Stomach (tissue), 9 donors: ENCODE results near the gene FHOD3. TPM values are rescaled to one million over a fixed set of nuclear protein-coding genes. Genes with fewer than 3 reads are reported as not detected.
"Not testable (repeated sequence)": the region's sequence is repeated elsewhere in the genome, so short reads cannot be mapped to it uniquely, and the experiment has no call there.

Source experiments
- DNase-seq, 2 donors: peaks; one replicate each; pipeline versions ENCODE4 v3.0.0 to v3.0.0-alpha.2; 2013 to 2019
- H3K27ac ChIP-seq, 5 donors: fragments of 200-600 bp in 4 of 5; sonication (generic) in 4 of 5; one replicate each; pipeline ENCODE4 v1.5.1; 2013 to 2019; ENCODE audit warnings: mild to moderate bottlenecking in 1 of 5, moderate library complexity in 1 of 5
- H3K27me3 ChIP-seq, 3 donors: fragments of 200-600 bp; sonication (generic); one replicate each; pipeline ENCODE4 v1.5.1; 2017 to 2019; ENCODE audit warnings: mixed run types in 1 of 3
- H3K36me3 ChIP-seq, 4 donors: fragments of 200-600 bp; sonication (generic); 1 replicate in 3 of 4; 2 replicates in 1 of 4; pipeline ENCODE4 v1.5.1; 2016 to 2019
- H3K4me1 ChIP-seq, 4 donors: fragments of 200-600 bp; sonication (generic); one replicate each; pipeline ENCODE4 v1.5.1; 2016 to 2019
- H3K4me3 ChIP-seq, 4 donors: fragments of 200-600 bp; sonication (generic) in 3 of 4; one replicate each; pipeline ENCODE4 v1.5.1; 2016 to 2019; ENCODE audit warnings: mild to moderate bottlenecking in 1 of 4
- H3K9me3 ChIP-seq, 4 donors: fragments of 200-600 bp; sonication (generic); one replicate each; pipeline ENCODE4 v1.5.1; 2016 to 2019
- CTCF ChIP-seq, 7 experiments: fragments of 450-650 bp in 4 of 7; fragments of 200-600 bp in 3 of 7; sonication (generic) in 3 of 7; IDR thresholded peaks; one replicate each; pipeline ENCODE4 v1.5.1; 2016 to 2019; ENCODE audit warnings: antibody characterized with exemption in 7 of 7, control low read depth in 2 of 7, mild to moderate bottlenecking in 1 of 7
- EP300 ChIP-seq: sonication (generic); formaldehyde crosslinking; IDR thresholded peaks from one replicate; pipeline ENCODE4 v1.6.1; 2017; ENCODE audit warnings: antibody characterized with exemption
- POLR2A ChIP-seq, 4 donors: fragments of 450-650 bp; IDR thresholded peaks; one replicate each; pipeline ENCODE4 v1.6.1; 2016; ENCODE audit warnings: antibody characterized with exemption in 4 of 4, control low read depth in 2 of 4, mild to moderate bottlenecking in 1 of 4, moderate library complexity in 1 of 4
- POLR2AphosphoS5 ChIP-seq, 3 donors: sonication (generic); formaldehyde crosslinking; IDR thresholded peaks; one replicate each; pipeline ENCODE4 v1.6.1; 2016; ENCODE audit warnings: antibody characterized with exemption in 3 of 3
- WGBS, 5 donors: extraction: QIAGEN DNeasy Blood & Tissue Kit in 3 of 5; methylation state at CpG; one replicate each; pipeline versions ENCODE4 v1.1.5 to v1.1.7; 2013 to 2018; 5-methylcytosine and 5-hydroxymethylcytosine counted together
- intact Hi-C: fragments of 100-400 bp; cut with DNase I; formaldehyde crosslinking; loops from one replicate; pipeline ENCODE4 v1.15.1; 2023; ENCODE audit warnings: low total_unique reads
- polyA plus RNA-seq, 3 donors: library from polyadenylated mRNA; stranded (reverse); fragments of 200-250 nt; gene quantifications; one replicate each; pipeline ENCODE4 v1.2.3, GENCODE V29; 2013
- total RNA-seq, 5 donors: library from RNA; depleted of rRNA; stranded (reverse); fragments of >200 nt; gene quantifications; one replicate each; pipeline versions ENCODE4 v1.1.0 to v1.2.3, GENCODE V29; 2014 to 2016
- donor health status: healthy with polysubstance abuse.
- donor health status: Bipolar disorder and iron deficiency.
- donor health status: healthy.

Gene FHOD3
- total and polyA plus RNA-seq, 8 donors, result under 0.01 to 9.1 (median 4.6) TPM

GRCh38 chr18:36813101-36813775, 515.7 kb downstream of the FHOD3 start:
- Histone ChIP-seq H3K27me3 (no peaks in the 10 kb centered on the region), H3K27ac (peak overlapping the region in 1 of 5 donors; percentile 16), H3K4me1 (peaks cover 3 to 14% (median 8%) of the 10 kb centered on the region in 4 donors), H3K9me3 (no peaks in the 10 kb centered on the region), H3K4me3 (no peak overlapping the region), H3K36me3 (peaks cover 0 to 49% (median 32%) of the 10 kb centered on the region in 4 donors)
- WGBS, 5 donors, result 84 to 88% (median 85%) methylated on average over 4 of the region's 4 CpGs
- DNase-seq, result no peak
- no peak for TF ChIP-seq CTCF (IDR thresholded peaks at IDR 0.05)
- TF ChIP-seq EP300, result no peak
- TF ChIP-seq POLR2A (IDR thresholded peaks at IDR 0.05), result no peak
- TF ChIP-seq POLR2AphosphoS5 (IDR thresholded peaks at IDR 0.05), result no peak
- intact Hi-C loops, result no loop called here

DNA sequence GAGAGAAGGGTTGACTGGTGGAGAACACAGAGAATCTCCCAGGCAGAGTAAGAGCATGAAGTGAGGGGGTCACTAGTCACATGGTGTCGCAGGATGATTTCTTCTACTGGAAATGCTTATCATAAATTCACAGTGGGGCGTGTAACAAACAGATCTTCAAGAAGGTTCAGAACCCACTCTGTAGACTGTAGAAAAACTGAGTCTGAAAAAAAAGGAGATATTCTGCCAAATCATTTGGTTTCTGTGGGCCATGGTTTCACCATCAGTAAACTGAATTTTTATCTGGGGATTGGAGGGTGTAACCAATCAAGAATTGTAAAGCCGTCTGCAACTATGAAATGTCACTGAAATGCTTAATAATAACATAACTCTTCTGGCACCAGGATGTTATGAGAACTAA, 516.3 kb downstream of the FHOD3 start:
- DNase-seq, result no peak
- H3K27me3 ChIP-seq, result no peaks in the 10 kb centered on the region
- peaks cover 0 to 54% (median 37%) of the 10 kb centered on the region in 4 donors for H3K36me3 ChIP-seq
- peaks cover 3 to 14% (median 8%) of the 10 kb centered on the region in 4 donors for H3K4me1 ChIP-seq
- no peak overlapping the region for H3K4me3 ChIP-seq
- TF ChIP-seq EP300 (no peak), POLR2AphosphoS5 (IDR thresholded peaks at IDR 0.05) (no peak), CTCF (IDR thresholded peaks at IDR 0.05) (no peak)
- intact Hi-C loops, result no loop called here
- no peak overlapping the region for H3K27ac ChIP-seq
- 81 to 95% (median 87%) methylated on average over 3 of the region's 3 CpGs for WGBS, 5 donors
- no peaks in the 10 kb centered on the region for H3K9me3 ChIP-seq

- H3K4me1 ChIP-seq, result peaks cover 0 to 9% (median 5%) of the 10 kb centered on the region in 4 donors
- H3K9me3 ChIP-seq, result no peaks in the 10 kb centered on the region
- H3K27me3 ChIP-seq, result no peaks in the 10 kb centered on the region
- no peak overlapping the region for H3K27ac ChIP-seq
- intact Hi-C loops, result no loop called here
- WGBS, 5 donors, result 0 to 25% (median 24%) methylated on average over 1 of the region's 1 CpG
- peak in 1 of 2 donors; percentile 13 for DNase-seq
- no peak for TF ChIP-seq POLR2A (IDR thresholded peaks at IDR 0.05)
- TF ChIP-seq POLR2AphosphoS5 (IDR thresholded peaks at IDR 0.05), result no peak
- no peak for TF ChIP-seq EP300
- TF ChIP-seq CTCF (IDR thresholded peaks at IDR 0.05), result no peak
- H3K36me3 ChIP-seq, result peaks cover 0 to 55% (median 39%) of the 10 kb centered on the region in 4 donors
- no peak overlapping the region for H3K4me3 ChIP-seq
Measured at GRCh38 chr18:36814994-36815393, 517.5 kb downstream of the FHOD3 start.

- H3K4me3 ChIP-seq, H3K9me3 ChIP-seq, H3K4me1 ChIP-seq, H3K27me3 ChIP-seq, H3K27ac ChIP-seq, DNase-seq, intact Hi-C loops: not testable (repeated sequence)
- H3K36me3 ChIP-seq, result peaks cover 0 to 49% (median 37%) of the 10 kb centered on the region in 4 donors
Measured at GRCh38 chr18:36816096-36816495, 518.6 kb downstream of the FHOD3 start.

DNA sequence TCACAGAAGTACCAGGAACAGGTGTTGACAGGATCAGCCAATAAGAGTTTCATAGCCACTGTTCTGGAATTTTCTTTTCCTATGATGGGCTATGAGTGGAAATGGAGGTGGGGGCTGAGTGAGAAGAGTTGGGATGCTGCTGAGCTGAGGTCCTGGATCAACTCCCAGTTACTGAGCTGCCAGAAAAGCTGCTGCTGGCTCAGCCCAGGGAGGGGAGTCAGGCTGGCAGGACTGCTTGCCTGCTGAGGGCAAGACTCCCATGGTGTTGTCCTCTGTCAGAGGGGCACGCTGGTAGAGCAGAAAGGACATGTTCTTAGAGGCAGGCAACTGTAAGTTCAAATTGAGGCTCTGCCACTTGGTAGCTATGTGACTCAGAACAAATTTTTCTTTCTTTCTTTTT, 519.5 kb downstream of the FHOD3 start:
- no peak for TF ChIP-seq EP300
- no peak for TF ChIP-seq CTCF (IDR thresholded peaks at IDR 0.05)
- TF ChIP-seq POLR2AphosphoS5 (IDR thresholded peaks at IDR 0.05), result no peak
- TF ChIP-seq POLR2A (IDR thresholded peaks at IDR 0.05), result no peak
- DNase-seq, result no peak
- Histone ChIP-seq H3K4me1 (peaks cover 0 to 9% (median 5%) of the 10 kb centered on the region in 4 donors), H3K27ac (no peak overlapping the region), H3K27me3 (no peaks in the 10 kb centered on the region), H3K9me3 (no peaks in the 10 kb centered on the region), H3K4me3 (no peak overlapping the region), H3K36me3 (peaks cover 0 to 48% (median 36%) of the 10 kb centered on the region in 4 donors)
- intact Hi-C loops, result no loop called here
- 84 to 100% (median 91%) methylated on average over 1 of the region's 1 CpG for WGBS, 5 donors
